ENCODE results near the gene ITGB8.

The ITGB8 gene

DNA sequence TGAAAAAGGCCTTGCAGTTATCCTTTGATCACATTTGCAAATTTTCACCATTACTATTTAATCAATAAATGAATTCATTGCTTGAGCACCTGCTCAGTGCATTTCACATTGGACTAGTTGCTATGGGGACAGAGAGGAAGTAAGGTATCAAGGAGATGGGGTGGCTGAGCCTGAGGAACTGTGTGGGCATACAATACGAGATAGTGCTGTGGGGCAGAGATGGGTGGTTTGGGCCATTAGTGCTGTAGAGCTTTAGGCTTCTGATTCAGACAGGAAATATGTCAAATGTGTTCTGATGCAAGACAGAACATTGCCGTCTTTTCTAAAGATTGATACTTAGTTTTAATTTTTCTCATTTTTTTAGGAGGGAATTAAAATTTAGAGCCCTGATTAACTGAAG, 13.2 kb downstream of the ITGB8 start:
- DNase-seq (ENCODE audit: low spot score), result no peak

DNA sequence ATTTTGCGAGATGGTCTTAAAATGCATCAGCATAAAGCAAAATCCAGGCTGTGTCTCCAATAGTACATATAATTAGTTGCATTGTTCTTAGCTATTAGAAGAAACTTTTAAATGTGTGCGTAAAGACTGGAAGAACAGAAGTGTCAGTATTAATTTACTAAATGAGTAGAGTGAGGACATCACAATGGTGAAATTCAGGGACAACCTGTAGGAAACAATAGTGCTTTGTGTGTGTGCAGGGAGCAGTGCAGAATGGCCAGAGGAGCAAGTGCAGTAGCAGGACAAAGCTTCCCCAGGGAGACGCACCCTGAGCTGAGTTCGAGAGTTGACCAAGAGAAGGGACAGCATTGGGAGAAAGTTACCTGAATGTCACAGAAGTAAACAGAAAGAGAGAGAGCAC, 13.7 kb downstream of the ITGB8 start:
- DNase-seq (ENCODE audit: low spot score), result peak; percentile 23

DNA sequence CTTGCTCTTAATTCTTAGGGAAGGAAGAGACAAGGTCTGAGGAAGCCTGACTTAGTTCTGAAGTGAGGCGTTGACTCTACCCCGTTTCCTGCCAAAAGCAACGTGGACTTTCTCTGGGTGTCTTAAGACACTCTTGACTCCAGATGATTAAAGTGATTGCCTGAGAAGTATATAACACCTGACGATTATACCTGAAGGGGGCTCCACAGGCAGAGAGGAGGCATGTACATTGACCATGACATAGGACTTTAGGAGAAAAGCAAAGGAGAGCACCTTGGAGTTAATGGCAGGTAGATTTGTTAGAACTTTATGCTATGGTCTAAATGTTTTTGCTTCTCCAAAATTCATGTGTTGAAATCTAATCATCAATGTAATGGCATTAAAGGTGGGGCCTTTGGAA, 15.9 kb downstream of the ITGB8 start:
- no peak for DNase-seq (ENCODE audit: low spot score)

DNA sequence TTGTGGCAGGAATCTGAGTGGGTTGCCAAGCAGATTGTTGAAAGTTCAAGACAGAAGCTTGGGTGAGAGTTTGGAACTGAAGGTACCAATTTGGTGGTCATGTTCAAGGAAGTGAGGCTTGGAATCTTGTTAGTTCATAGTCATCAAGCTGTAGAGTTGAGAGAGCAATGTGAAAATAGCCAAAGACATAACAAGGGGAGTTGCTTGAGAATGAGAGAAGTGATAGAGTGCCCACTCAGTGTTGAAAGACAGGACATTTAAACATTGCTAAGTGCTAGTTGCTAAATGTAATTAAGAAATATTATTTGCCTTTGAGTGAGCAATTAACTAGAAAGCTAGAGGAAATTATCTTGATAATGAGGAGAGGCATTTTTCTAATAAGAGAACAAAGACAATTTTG, 17.0 kb downstream of the ITGB8 start:
- no peak for DNase-seq (ENCODE audit: low spot score)

DNA sequence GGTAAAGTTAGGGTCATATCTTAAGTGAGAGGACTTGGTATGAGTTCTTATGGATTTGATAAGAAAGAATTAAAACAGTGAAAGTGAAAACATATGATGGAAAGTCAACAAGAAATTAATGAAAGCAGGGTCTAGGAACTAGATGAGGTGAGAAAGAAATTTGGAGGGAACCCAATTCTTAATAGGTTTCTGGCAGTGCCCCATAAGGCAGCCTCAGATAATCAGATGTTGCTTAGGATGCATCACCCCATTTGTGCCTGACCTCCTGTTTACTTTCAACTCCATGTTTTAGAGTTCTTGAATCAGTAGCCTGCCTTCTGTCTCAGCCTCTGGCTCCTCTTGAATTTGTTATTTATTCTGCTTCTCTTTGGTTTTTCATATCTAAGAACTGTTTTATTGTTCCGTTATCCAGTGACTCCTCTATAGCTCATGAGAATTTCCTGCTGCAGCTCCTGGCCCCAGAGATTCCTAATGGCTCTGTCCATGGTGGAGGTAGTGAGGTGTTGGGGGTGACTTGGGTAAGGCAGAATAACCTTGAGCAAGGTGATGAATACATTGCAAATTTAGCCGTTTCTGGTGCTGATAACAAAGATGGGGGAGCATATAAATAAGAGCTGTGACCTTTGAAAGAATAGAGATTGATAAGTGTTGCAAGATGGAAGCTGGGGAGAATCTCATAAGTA, 17.6 kb downstream of the ITGB8 start:
- no peak for DNase-seq (ENCODE audit: low spot score)

DNA sequence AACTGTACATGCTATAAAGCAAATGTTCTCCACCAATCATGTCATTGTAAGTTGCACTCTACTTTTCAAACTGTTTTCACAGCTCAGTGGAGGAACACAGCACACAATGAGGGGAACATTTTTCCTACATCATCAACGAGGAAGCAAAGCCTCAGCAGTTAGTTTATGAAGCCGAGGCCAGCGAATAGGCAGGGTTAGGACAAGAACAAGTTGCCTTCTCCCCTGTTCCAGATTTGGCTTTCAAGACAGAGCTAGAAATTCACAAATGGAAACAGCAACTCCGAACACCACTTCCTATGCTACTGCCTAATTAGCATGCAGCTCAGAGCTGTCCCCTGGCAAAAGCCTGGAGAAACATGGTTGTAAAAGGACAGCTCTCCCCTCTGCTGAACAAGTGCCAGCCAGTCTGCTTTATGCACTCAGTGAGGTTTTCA, 19.8 kb downstream of the ITGB8 start:
- peak; percentile 95 for DNase-seq (ENCODE audit: low spot score)

DNA sequence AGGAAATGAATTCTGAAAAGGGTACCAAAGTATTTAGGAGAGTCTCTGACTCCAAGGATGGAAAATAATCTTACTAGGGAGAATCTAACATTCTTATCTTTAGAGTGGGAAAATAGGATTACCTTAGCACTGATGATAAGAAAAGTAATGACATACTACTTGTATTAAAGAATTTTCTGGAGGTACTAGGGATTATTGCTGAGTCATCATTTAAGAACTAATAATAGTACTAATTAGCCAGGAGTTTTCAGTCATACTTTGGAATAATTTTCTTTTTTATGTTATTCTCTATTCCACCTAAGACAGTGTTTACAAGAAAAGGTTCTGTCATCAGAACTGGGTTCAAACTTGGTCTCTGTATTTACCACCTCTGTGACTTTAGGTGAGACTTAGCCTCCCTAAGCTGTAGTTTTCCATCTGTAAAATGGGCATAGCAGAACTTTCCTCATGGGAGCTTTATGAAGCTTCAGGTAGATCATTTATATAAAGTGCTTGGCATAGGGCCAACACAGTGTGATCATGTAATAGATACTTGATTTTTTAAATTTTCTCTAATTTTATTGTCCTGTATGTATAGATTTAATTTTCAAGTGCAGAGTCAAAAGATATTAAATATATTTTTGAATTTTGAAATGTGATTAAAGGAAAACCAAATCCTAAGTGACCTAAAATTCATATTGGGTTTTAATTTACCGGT, 20.4 kb downstream of the ITGB8 start:
- no peak for DNase-seq (ENCODE audit: low spot score)

DNA sequence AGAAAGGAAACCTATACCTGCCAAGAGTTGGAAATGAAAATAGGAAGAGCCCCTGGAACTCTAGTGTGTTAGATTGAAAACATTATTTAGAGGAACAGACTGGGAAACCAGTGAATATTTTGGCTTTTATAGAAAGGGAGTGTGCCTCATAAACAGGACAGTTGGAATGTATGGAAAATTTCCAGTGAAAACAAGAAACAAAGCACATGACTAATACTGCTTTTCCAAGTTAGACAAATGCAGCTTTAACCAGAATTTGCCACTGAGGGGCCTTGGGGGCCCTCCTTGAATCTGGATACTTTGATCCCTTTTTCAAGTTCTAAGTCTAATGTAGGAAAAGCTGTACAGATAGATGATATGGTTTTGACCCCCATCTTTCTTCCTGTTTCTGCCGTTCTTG, 21.2 kb downstream of the ITGB8 start:
- DNase-seq (ENCODE audit: low spot score), result no peak

DNA sequence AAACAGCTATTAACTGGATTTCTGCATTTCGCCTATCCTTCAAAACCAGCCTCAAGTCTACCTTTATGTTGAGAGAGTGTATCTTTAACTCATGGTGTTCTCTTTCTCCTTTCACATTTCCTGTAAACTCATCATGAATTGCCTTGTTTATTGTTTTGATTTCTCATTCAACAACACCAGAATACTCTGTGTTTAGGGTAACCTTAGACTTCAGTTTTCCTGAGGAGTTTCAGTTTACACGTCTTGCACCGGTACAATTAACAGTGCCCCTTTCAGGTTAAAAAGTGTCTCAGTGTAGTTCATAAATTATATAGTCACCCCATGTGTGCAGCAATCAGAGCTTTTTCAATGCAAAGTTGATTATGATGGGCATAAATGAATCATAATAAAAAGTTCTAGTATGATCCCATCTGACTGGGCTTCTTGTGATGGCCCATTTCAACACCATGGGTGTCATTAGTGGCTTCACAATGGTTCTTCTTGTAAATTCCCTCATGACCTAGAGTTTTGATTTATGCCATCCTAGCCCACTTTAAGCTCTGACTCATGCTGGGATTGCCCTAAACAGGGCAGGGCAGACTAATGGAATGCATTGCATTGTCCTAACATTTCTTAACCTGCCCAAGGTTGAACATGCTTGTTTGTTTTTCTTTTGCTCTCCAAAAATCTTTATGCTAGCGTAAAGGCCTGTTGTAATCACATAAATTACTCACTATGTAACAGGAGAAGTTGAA, 22.0 kb downstream of the ITGB8 start:
- DNase-seq (ENCODE audit: low spot score), result no peak

DNA sequence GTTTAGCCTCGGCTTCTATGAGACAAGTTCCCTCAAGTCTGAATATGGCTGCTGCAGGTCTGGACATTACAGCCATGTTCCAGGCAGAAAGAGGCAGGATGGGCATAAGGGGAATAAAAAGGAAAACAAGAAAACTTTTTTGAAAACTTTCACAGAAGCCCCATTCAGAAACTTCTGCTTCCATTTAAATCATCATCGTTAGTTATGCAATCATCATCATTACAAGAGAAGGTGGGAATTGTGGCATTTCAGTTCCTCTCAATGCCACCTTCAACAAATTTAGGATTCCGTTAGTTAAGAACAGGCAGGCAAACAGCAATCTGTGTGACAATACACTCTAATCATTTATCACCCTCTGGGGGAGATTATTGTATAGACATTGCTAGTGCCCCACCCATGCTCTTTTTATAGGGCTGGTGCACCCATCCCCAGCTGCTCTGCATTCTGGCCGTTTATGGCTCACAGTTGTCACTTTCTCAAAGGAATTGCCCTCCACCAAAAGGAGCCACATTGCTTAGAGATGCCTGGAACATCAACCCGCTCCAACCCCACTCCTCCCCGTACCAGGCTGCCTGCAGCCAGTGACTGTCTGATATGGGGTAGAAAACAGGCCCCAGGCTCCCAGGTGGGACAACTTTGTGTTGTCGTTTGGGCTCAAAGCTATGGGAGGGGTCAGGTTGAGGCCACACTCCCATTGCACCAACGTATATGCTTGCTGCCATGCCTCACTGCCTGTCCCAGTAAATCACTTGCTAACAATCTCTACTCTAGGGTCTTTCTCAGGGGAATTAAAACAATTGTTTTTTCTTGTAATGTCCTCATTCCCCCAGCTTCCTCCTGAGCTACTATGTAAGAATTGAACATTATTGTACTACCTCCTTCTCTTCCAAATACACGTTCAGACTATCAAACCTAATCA, 24.2 kb downstream of the ITGB8 start:
- no peak for DNase-seq (ENCODE audit: low spot score)

DNA sequence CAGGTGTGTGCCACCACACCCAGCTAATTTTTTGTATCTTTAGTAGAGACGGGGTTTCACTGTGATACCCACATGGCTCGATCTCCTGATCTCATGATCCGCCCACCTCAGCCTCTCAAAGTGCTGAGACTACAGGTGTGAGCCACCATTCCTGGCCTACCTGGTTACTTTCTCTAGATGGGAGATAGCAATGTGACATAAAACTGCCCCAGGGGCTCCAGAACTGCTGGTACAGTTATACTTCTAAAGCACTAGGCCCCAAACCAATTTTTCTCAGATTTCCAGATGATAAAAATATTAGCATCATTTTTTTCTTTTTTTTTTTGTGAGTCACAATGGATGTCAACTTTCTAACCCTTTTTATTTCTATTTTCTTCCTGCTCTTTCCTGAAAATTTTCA, 27.4 kb downstream of the ITGB8 start:
- DNase-seq (ENCODE audit: low spot score), result no peak

DNA sequence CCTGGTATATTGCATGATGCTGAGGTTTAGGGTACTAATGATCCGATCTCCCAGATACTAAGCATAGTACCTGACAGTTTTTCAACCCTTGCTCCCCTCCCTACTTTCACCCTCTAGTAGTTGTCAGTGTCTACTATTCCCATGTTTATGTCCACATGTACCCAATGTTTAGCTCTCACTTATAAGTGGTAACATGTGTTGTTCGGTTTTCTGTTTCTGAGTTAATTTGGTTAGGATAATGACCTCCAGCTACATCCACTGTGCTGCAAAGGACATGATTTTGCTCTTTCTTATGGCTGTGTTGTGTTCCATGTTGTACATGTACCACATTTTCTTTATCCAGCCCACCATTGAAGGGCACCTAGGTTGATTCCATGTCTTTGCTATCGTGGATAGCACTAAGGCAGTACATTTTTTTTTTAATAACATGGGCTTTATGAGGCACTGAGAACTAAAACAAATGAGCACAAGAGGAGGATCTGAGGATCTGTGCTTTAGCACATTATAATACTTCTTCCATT, 28.1 kb downstream of the ITGB8 start:
- no peak for DNase-seq (ENCODE audit: low spot score)

DNA sequence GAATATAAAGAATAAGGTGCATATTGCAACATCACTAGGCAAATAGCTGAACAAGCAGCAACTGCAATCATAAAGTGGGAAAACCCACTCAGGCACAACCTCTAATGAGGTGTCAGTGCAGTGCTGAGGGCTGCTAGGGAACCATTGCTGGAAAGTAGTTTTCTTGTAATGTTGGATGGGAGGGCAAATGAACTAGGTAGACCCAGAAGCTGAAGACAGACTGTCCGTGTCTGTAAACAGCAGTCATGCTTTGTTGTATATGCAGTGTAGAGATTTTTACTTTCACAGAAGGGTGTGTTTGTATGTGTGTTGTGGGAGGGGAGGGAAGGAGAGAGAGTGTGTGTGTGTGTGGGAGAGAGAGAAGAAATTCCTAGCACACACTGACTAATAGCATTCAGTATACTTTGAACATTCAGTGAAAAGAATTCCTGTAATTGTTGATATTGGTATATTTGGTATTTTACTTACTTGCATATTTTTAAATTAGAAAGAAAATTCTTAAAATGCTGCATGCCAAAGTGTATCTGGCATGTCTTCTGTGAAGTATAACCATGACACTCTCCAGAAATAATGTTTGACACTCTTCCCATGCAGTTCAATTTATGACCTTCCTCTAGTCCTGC, 28.8 kb downstream of the ITGB8 start:
- DNase-seq (ENCODE audit: low spot score), result no peak

DNA sequence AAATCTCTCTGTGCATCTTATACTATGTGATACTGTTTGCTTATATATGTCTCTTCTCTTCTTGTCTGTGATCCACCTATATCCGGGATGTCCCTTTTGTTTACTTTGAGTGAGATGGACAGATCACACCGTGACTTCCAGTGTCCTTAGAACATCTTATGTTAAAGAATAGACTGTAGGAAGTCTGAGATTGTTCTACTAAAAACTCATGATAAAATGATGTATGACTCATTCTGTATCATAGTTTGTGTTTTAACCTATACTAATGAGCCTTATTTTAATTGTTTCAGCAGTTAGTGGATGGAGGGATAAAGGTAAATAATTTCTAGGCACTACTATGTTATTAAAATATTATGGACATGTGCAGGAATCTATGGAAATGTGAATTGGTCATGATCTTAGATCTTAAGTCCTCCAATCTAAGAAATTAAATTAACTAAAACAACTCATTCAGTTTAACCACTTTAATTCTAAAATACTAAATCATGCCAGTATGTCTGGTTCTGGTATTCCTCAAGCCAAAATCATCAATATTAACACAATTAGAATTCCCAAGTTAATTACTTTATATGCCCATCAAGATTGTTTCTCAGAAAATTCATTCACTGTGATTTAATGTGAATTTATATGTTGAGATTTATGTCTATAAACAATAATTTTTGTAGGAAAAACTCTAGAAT, 32.0 kb downstream of the ITGB8 start:
- DNase-seq (ENCODE audit: low spot score), result no peak

DNA sequence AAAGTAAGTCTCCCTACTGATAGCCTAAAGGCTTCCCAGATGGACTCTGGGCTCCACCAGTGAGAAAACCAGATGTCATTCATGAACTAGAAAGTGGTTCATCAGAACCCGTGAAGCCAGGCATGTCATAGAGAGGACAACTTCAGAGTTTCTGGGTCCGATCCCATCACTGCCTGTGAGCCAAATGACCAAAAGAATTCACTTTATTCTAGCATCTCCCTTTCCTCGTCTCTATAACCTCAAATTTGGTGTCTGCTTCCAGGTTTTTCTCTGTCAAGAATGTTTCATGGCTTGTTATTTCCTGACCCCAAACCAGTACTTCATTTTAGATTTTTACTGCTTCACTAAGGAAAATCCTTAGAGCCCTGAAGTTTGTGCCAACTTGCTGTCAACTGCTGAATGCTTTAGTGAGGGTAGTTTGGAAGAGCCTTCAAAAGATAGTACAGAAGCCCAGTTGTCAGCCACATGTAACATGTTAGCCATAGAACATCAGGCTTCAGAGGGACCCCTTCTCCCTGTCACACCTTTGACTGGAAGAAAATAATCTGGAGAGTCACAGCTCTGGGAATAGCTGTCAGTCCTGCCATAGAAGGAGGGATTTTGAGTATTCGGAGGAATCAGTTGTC, 34.0 kb downstream of the ITGB8 start:
- no peak for DNase-seq (ENCODE audit: low spot score)

DNA sequence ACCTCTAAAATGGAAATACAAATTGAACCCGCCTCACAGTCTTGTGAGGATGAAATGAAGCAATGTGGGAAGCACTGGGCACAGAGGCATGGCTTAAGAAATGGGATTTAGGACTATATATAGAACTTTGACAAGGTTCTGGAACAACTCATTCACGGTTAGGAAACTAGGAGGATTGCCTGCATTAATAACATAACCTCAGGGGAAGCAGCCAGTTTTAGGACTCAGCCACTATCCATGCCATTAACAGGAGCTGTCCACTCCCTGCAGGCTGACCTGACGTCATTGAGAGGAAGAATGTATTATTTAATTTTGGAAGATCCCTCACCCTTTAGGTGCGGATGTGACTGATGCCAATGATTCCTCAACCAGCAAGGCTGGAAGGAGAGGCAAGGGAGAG, 34.8 kb downstream of the ITGB8 start:
- no peak for DNase-seq (ENCODE audit: low spot score)

DNA sequence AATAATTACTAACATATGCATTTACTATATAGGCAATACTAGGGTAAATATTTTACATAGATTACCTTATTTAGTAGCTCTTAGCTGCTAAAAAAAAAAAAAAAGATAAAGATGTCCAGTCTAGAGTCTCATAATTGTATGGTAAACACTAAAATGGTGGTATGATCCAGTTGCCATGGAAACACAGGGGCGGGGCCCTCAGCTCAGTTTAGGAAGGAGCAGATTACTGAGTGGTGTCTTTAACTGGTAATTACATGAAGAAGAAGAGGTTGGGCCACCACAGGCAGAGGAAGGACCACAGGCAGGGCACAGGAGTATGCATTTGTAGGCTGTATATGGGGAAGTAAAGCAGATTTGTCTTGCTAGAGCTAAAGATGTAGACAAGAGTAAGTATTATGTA, 43.7 kb downstream of the ITGB8 start:
- no peak for DNase-seq (ENCODE audit: low spot score)

DNA sequence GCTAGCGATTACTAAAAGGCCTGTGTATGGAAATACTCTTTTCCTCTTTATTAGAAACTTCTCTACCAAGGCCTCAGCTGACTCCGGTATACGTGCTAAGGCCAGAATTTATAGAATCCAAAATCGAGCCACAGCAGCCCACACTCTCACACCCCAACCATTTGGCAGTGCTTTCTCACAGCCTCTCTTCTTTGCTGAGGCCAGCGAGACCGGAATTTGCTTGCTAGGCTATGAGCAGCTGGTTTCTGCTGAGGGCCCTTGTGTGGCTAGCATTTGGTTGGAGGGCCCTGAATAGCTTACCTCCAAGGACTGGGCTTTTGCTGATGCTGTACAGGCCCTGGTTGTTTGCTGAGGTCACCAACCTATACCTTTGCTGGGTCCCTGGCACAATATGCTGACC, 46.1 kb downstream of the ITGB8 start:
- no peak for DNase-seq (ENCODE audit: low spot score)

DNA sequence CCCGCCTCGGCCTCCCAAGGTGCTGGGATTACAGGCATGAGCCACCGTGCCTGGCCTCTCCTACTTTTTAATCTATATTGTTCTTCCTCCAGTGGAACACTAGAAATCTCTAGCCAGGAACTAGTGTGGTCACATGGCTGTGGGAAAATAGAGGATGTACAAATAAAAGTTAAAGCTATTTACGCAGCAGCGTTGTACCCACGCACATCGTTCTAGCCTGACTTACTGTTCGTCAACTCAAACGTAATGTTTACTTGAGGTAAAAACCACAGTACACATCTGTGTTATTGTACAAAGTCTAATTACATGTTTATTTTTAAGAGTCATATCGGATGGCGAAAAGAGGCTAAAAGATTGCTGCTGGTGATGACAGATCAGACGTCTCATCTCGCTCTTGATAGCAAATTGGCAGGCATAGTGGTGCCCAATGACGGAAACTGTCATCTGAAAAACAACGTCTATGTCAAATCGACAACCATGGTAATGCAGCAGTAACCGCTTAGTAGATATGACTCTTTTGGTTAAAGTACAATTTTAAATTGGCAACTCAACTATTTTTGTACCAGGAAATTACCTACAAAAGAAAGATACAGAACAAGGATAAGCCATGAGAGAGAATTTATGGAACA, 50.8 kb downstream of the ITGB8 start:
- no peak for DNase-seq (ENCODE audit: low spot score)

DNA sequence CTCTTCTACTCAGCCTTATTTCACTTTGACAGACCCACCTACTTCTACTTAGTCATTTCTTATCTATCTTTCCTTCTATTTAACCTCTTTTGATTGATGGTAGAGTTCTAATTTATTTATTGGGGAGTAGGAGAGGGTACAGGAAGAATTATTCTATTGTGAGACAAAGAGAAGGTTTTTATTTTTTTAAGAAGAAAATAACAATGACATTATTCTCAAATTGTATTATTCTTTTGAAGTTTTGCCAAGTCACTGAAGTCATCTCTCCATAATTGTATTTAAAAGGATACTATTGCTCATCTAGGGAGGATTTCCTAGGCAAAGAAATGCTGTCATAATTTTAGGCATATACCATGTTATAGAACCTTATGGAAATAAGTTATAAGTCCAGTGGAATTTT, 52.7 kb downstream of the ITGB8 start:
- DNase-seq (ENCODE audit: low spot score), result no peak
